ENCODE measurements around the gene TMEM11.

TMEM11 gene

GRCh38 chr17:21165922-21166594 lies 47.9 kb downstream of the TMEM11 start:
- H3K27ac ChIP-seq (ENCODE audit: low read length), result peak overlapping the region; percentile 77
- H3K4me1 ChIP-seq (ENCODE audit: control insufficient read depth in 1 of 2, insufficient read depth in 2 of 2, low read length in 2 of 2), result peaks cover 0 to 25% of the 10 kb centered on the region in 2 donors
- H3K4me3 ChIP-seq (ENCODE audit: low read depth in 1 of 2, low read length in 2 of 2), result no peak overlapping the region
- H3K27me3 ChIP-seq (ENCODE audit: low read depth, low read length), result no peaks in the 10 kb centered on the region
- H3K36me3 ChIP-seq (ENCODE audit: control insufficient read depth in 1 of 2, insufficient read depth in 2 of 2, low read length in 2 of 2), result no peaks in the 10 kb centered on the region
- no peaks in the 10 kb centered on the region for H3K9me3 ChIP-seq (ENCODE audit: control insufficient read depth in 1 of 2, low read length in 2 of 2)

- peaks cover 0 to 20% of the 10 kb centered on the region in 2 donors for H3K4me1 ChIP-seq (ENCODE audit: control insufficient read depth in 1 of 2, insufficient read depth in 2 of 2, low read length in 2 of 2)
- no peaks in the 10 kb centered on the region for H3K9me3 ChIP-seq (ENCODE audit: control insufficient read depth in 1 of 2, low read length in 2 of 2)
- H3K4me3 ChIP-seq (ENCODE audit: low read depth in 1 of 2, low read length in 2 of 2), result no peak overlapping the region
- H3K36me3 ChIP-seq (ENCODE audit: control insufficient read depth in 1 of 2, insufficient read depth in 2 of 2, low read length in 2 of 2), result no peaks in the 10 kb centered on the region
- H3K27ac ChIP-seq (ENCODE audit: low read length), result no peak overlapping the region
- no peaks in the 10 kb centered on the region for H3K27me3 ChIP-seq (ENCODE audit: low read depth, low read length)
These were observed 49.3 kb downstream of the TMEM11 start for GRCh38 chr17:21164620-21165019.

GRCh38 chr17:21164216-21164615 lies 49.7 kb downstream of the TMEM11 start:
- H3K4me1 ChIP-seq (ENCODE audit: control insufficient read depth in 1 of 2, insufficient read depth in 2 of 2, low read length in 2 of 2), result peaks cover 0 to 20% of the 10 kb centered on the region in 2 donors
- no peaks in the 10 kb centered on the region for H3K27me3 ChIP-seq (ENCODE audit: low read depth, low read length)
- no peak overlapping the region for H3K4me3 ChIP-seq (ENCODE audit: low read depth in 1 of 2, low read length in 2 of 2)
- no peaks in the 10 kb centered on the region for H3K36me3 ChIP-seq (ENCODE audit: control insufficient read depth in 1 of 2, insufficient read depth in 2 of 2, low read length in 2 of 2)
- H3K27ac ChIP-seq (ENCODE audit: low read length), result no peak overlapping the region
- H3K9me3 ChIP-seq (ENCODE audit: control insufficient read depth in 1 of 2, low read length in 2 of 2), result no peaks in the 10 kb centered on the region

- no peak overlapping the region for H3K27ac ChIP-seq (ENCODE audit: low read length)
- H3K4me1 ChIP-seq (ENCODE audit: control insufficient read depth in 1 of 2, insufficient read depth in 2 of 2, low read length in 2 of 2), result peaks cover 0 to 19% of the 10 kb centered on the region in 2 donors
- H3K36me3 ChIP-seq (ENCODE audit: control insufficient read depth in 1 of 2, insufficient read depth in 2 of 2, low read length in 2 of 2), result no peaks in the 10 kb centered on the region
- no peaks in the 10 kb centered on the region for H3K9me3 ChIP-seq (ENCODE audit: control insufficient read depth in 1 of 2, low read length in 2 of 2)
- no peak overlapping the region for H3K4me3 ChIP-seq (ENCODE audit: low read depth in 1 of 2, low read length in 2 of 2)
- H3K27me3 ChIP-seq (ENCODE audit: low read depth, low read length), result no peaks in the 10 kb centered on the region
These were observed 50.9 kb downstream of the TMEM11 start for GRCh38 chr17:21163101-21163500.

GRCh38 chr17:21162394-21162775 lies 51.6 kb downstream of the TMEM11 start:
- no peak overlapping the region for H3K4me3 ChIP-seq (ENCODE audit: low read depth in 1 of 2, low read length in 2 of 2)
- no peak overlapping the region for H3K27ac ChIP-seq (ENCODE audit: low read length)
- no peaks in the 10 kb centered on the region for H3K27me3 ChIP-seq (ENCODE audit: low read depth, low read length)
- peaks cover 0 to 12% of the 10 kb centered on the region in 2 donors for H3K4me1 ChIP-seq (ENCODE audit: control insufficient read depth in 1 of 2, insufficient read depth in 2 of 2, low read length in 2 of 2)
- H3K36me3 ChIP-seq (ENCODE audit: control insufficient read depth in 1 of 2, insufficient read depth in 2 of 2, low read length in 2 of 2), result no peaks in the 10 kb centered on the region
- H3K9me3 ChIP-seq (ENCODE audit: control insufficient read depth in 1 of 2, low read length in 2 of 2), result no peaks in the 10 kb centered on the region

- Histone ChIP-seq H3K4me1 (ENCODE audit: control insufficient read depth in 1 of 2, insufficient read depth in 2 of 2, low read length in 2 of 2) (peaks cover 0 to 7% of the 10 kb centered on the region in 2 donors), H3K4me3 (ENCODE audit: low read depth in 1 of 2, low read length in 2 of 2) (no peak overlapping the region), H3K9me3 (ENCODE audit: control insufficient read depth in 1 of 2, low read length in 2 of 2) (no peaks in the 10 kb centered on the region), H3K27me3 (ENCODE audit: low read depth, low read length) (no peaks in the 10 kb centered on the region), H3K27ac (ENCODE audit: low read length) (peak overlapping the region; percentile 67), H3K36me3 (ENCODE audit: control insufficient read depth in 1 of 2, insufficient read depth in 2 of 2, low read length in 2 of 2) (no peaks in the 10 kb centered on the region)
These were observed 52.2 kb downstream of the TMEM11 start for GRCh38 chr17:21161498-21162393.

GRCh38 chr17:21160401-21160800 lies 53.6 kb downstream of the TMEM11 start:
- no peak overlapping the region for H3K4me3 ChIP-seq (ENCODE audit: low read depth in 1 of 2, low read length in 2 of 2)
- no peaks in the 10 kb centered on the region for H3K4me1 ChIP-seq (ENCODE audit: control insufficient read depth in 1 of 2, insufficient read depth in 2 of 2, low read length in 2 of 2)
- no peak overlapping the region for H3K27ac ChIP-seq (ENCODE audit: low read length)
- H3K27me3 ChIP-seq (ENCODE audit: low read depth, low read length), result no peaks in the 10 kb centered on the region
- no peaks in the 10 kb centered on the region for H3K36me3 ChIP-seq (ENCODE audit: control insufficient read depth in 1 of 2, insufficient read depth in 2 of 2, low read length in 2 of 2)
- H3K9me3 ChIP-seq (ENCODE audit: control insufficient read depth in 1 of 2, low read length in 2 of 2), result peaks cover 0 to 4% of the 10 kb centered on the region in 2 donors

GRCh38 chr17:21157586-21158370 lies 56.2 kb downstream of the TMEM11 start:
- Histone ChIP-seq H3K36me3 (ENCODE audit: control insufficient read depth in 1 of 2, insufficient read depth in 2 of 2, low read length in 2 of 2) (no peaks in the 10 kb centered on the region), H3K4me1 (ENCODE audit: control insufficient read depth in 1 of 2, insufficient read depth in 2 of 2, low read length in 2 of 2) (no peaks in the 10 kb centered on the region), H3K27me3 (ENCODE audit: low read depth, low read length) (no peaks in the 10 kb centered on the region), H3K4me3 (ENCODE audit: low read depth in 1 of 2, low read length in 2 of 2) (no peak overlapping the region), H3K9me3 (ENCODE audit: control insufficient read depth in 1 of 2, low read length in 2 of 2) (peaks cover 0 to 6% of the 10 kb centered on the region in 2 donors), H3K27ac (ENCODE audit: low read length) (no peak overlapping the region)

GRCh38 chr17:21152731-21153130 lies 61.2 kb downstream of the TMEM11 start:
- Histone ChIP-seq H3K4me1 (ENCODE audit: control insufficient read depth in 1 of 2, insufficient read depth in 2 of 2, low read length in 2 of 2) (no peaks in the 10 kb centered on the region), H3K9me3 (ENCODE audit: control insufficient read depth in 1 of 2, low read length in 2 of 2) (peaks cover 0 to 6% of the 10 kb centered on the region in 2 donors), H3K4me3 (ENCODE audit: low read depth in 1 of 2, low read length in 2 of 2) (no peak overlapping the region), H3K36me3 (ENCODE audit: control insufficient read depth in 1 of 2, insufficient read depth in 2 of 2, low read length in 2 of 2) (no peaks in the 10 kb centered on the region), H3K27me3 (ENCODE audit: low read depth, low read length) (no peaks in the 10 kb centered on the region), H3K27ac (ENCODE audit: low read length) (no peak overlapping the region)

GRCh38 chr17:21149621-21150020 lies 64.3 kb downstream of the TMEM11 start:
- H3K27me3 ChIP-seq (ENCODE audit: low read depth, low read length), result no peaks in the 10 kb centered on the region
- H3K9me3 ChIP-seq (ENCODE audit: control insufficient read depth in 1 of 2, low read length in 2 of 2), result no peaks in the 10 kb centered on the region
- H3K27ac ChIP-seq (ENCODE audit: low read length), result no peak overlapping the region
- no peaks in the 10 kb centered on the region for H3K4me1 ChIP-seq (ENCODE audit: control insufficient read depth in 1 of 2, insufficient read depth in 2 of 2, low read length in 2 of 2)
- no peak overlapping the region for H3K4me3 ChIP-seq (ENCODE audit: low read depth in 1 of 2, low read length in 2 of 2)
- H3K36me3 ChIP-seq (ENCODE audit: control insufficient read depth in 1 of 2, insufficient read depth in 2 of 2, low read length in 2 of 2), result no peaks in the 10 kb centered on the region

Data from muscle layer of duodenum (tissue), 2 donors.